Ishikawa (cell line): ENCODE measurements around the gene KLHL14.

Source experiments
- CEBPB ChIP-seq: IDR thresholded peaks from 2 replicates; pipeline ENCODE4 v1.6.1; 2012
- CREB1 ChIP-seq: IDR thresholded peaks from 2 replicates; pipeline ENCODE4 v1.6.1; 2012; ENCODE audit warnings: low read depth
- EGR1 ChIP-seq: IDR thresholded peaks from 2 replicates; pipeline ENCODE4 v1.6.1; 2012
- EP300 ChIP-seq: IDR thresholded peaks from 2 replicates; pipeline ENCODE4 v1.6.1; 2012; ENCODE audit warnings: borderline replicate concordance
- FOXM1 ChIP-seq: IDR thresholded peaks from 2 replicates; pipeline ENCODE4 v1.6.1; 2012; ENCODE audit warnings: low read depth, borderline replicate concordance
- NFIC ChIP-seq: IDR thresholded peaks from 2 replicates; pipeline ENCODE4 v1.6.1; 2012
- RAD21 ChIP-seq: IDR thresholded peaks from 2 replicates; pipeline ENCODE4 v1.6.1; 2012; ENCODE audit warnings: low read depth
- TAF1 ChIP-seq: IDR thresholded peaks from 2 replicates; pipeline ENCODE4 v1.6.1; 2012; ENCODE audit warnings: low read depth, mild to moderate bottlenecking
- TCF12 ChIP-seq: IDR thresholded peaks from 2 replicates; pipeline ENCODE4 v1.6.1; 2012; ENCODE audit warnings: low read depth
- TEAD4 ChIP-seq: IDR thresholded peaks from 2 replicates; pipeline ENCODE4 v1.6.1; 2012
- YY1 ChIP-seq: IDR thresholded peaks from 2 replicates; pipeline ENCODE4 v1.6.1; 2012; ENCODE audit warnings: low read depth
- ZBTB7A ChIP-seq: IDR thresholded peaks from 2 replicates; pipeline ENCODE4 v1.6.1; 2012; ENCODE audit warnings: low read depth
- TF ChIP-seq, protein P1 (sequence below): IDR thresholded peaks from 2 replicates; pipeline ENCODE4 v1.6.1; 2012
- TF ChIP-seq, protein P2 (sequence below): IDR thresholded peaks from 2 replicates; pipeline ENCODE4 v1.6.1; 2012
- TF ChIP-seq, protein P3 (sequence below): IDR thresholded peaks from 2 replicates; pipeline ENCODE4 v1.6.1; 2012; ENCODE audit warnings: low read depth, mild to moderate bottlenecking

Gene KLHL14

DNA sequence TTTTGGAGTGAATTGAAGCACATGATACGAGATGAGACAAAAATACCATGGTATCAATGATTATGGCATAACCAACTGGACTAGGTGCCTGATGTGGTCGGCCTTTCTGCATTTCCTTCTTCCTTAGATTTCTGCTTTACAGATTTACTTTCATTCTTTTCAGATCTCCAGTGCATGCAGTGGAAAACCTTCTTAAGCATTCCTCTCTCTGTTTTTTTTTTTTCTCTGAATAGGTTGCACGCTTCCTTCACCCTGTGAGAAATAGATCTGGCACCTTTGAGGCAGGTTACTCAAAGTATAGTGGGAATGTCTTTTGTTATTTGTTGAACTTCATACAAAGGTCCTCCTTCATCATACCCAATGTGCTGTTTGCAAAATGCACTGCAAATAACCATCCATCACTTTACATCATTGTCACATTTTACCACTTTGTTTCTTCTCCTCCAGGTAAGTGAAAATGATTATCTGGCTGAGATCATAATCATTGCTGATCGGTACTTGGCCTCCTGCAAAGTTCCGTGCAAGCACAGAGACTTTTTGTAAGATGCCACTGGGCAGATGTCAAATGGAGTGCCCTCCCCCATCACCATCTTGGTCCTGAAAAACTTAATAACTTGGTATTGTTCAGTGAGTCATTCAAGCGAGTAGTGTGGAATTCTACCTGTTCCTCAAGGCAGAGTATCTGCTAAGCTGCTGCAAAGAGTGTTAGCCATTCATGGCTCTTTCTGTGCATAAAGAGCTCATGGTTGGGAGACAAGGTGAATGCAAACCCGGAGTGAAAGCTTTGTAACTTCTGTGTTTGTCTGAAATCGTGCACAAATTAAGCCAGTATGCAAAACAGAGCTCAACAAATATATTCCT, 30.0 kb upstream of the KLHL14 start:
- TF ChIP-seq TAF1 (no peak), YY1 (peak; percentile 67), TEAD4 (peak; percentile 87), EP300 (peak; percentile 96), ZBTB7A (no peak), NFIC (peak; percentile 81), RAD21 (peak; percentile 30; the same call in 1 of the 2 replicates), FOXM1 (peak; percentile 95), CREB1 (no peak), EGR1 (no peak), TCF12 (peak; percentile 94), CEBPB (peak; percentile 28; the same call in 1 of the 2 replicates)
- TF ChIP-seq, protein P1, sequence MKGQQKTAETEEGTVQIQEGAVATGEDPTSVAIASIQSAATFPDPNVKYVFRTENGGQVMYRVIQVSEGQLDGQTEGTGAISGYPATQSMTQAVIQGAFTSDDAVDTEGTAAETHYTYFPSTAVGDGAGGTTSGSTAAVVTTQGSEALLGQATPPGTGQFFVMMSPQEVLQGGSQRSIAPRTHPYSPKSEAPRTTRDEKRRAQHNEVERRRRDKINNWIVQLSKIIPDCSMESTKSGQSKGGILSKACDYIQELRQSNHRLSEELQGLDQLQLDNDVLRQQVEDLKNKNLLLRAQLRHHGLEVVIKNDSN: no peak
- TF ChIP-seq, protein P2, sequence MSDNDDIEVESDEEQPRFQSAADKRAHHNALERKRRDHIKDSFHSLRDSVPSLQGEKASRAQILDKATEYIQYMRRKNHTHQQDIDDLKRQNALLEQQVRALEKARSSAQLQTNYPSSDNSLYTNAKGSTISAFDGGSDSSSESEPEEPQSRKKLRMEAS: peak; percentile 53
- TF ChIP-seq, protein P3, sequence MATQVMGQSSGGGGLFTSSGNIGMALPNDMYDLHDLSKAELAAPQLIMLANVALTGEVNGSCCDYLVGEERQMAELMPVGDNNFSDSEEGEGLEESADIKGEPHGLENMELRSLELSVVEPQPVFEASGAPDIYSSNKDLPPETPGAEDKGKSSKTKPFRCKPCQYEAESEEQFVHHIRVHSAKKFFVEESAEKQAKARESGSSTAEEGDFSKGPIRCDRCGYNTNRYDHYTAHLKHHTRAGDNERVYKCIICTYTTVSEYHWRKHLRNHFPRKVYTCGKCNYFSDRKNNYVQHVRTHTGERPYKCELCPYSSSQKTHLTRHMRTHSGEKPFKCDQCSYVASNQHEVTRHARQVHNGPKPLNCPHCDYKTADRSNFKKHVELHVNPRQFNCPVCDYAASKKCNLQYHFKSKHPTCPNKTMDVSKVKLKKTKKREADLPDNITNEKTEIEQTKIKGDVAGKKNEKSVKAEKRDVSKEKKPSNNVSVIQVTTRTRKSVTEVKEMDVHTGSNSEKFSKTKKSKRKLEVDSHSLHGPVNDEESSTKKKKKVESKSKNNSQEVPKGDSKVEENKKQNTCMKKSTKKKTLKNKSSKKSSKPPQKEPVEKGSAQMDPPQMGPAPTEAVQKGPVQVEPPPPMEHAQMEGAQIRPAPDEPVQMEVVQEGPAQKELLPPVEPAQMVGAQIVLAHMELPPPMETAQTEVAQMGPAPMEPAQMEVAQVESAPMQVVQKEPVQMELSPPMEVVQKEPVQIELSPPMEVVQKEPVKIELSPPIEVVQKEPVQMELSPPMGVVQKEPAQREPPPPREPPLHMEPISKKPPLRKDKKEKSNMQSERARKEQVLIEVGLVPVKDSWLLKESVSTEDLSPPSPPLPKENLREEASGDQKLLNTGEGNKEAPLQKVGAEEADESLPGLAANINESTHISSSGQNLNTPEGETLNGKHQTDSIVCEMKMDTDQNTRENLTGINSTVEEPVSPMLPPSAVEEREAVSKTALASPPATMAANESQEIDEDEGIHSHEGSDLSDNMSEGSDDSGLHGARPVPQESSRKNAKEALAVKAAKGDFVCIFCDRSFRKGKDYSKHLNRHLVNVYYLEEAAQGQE: no peak

DNA sequence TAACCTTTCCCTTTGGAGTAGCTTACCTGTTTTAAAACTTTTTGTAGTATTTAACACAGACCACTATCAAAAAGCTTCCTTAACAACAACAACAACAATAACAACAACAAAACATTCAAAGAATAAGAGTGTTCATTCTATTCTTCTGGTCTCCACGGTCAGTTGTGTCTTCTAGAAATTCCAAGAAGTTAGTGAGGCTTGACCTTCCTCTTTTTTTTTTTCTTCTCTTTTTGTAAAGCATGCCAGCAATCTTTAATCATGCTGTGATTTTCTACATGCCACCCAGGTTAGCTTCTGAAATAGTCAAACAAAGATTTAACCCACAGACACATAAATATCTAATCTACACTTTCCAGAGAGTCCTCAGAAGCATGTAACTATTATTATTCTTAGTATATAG, 28.4 kb upstream of the KLHL14 start:
- TF ChIP-seq RAD21 (peak; percentile 19), FOXM1 (peak; percentile 92), CEBPB (peak; percentile 41; the same call in 1 of the 2 replicates), ZBTB7A (no peak), TAF1 (no peak), EGR1 (no peak), TEAD4 (peak; percentile 95), TCF12 (peak; percentile 87), EP300 (peak; percentile 93), CREB1 (no peak), YY1 (no peak), NFIC (peak; percentile 92)
- TF ChIP-seq, protein P1: no peak
- TF ChIP-seq, protein P3: no peak
- TF ChIP-seq, protein P2: peak; percentile 51; the same call in 1 of the 2 replicates

DNA sequence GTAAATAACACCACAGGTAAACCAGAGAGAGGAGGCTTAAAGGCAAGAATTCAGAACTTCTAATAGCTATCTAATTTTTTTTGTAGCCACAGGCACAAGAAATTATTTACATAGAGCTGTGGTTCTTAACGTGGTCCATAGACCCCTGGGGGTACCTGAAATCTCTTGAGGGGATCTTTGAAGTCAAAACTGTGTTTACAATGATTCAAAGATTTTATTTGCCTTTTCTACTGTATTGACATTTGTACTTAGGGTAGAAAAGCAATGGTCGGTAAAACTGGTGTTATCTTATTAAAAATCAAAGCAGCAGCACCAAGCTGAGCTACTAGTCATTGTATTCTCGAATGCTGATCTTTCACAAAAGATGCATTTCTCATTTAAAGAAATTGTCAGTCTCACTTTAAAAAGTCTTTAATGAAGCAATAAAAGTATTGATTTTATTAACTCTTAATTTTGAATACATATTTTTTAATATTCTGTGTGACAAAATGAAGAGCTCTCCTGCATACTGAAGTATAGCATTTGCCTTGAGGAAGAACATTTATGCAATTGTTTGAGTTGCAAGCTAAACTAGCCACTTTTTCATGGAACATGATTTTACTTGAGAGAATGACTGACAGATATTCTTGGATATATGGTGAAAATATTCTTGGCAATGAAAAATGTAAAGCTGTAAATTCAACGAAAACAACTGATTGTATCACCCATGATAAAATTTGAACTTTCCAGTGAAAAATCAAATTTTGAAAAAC, 25.6 kb upstream of the KLHL14 start:
- no peak for TF ChIP-seq EP300
- TF ChIP-seq TAF1: no peak
- TF ChIP-seq NFIC: no peak
- no peak for TF ChIP-seq TCF12
- TF ChIP-seq TEAD4: no peak
- TF ChIP-seq CEBPB: no peak
- TF ChIP-seq CREB1: no peak
- no peak for TF ChIP-seq FOXM1

DNA sequence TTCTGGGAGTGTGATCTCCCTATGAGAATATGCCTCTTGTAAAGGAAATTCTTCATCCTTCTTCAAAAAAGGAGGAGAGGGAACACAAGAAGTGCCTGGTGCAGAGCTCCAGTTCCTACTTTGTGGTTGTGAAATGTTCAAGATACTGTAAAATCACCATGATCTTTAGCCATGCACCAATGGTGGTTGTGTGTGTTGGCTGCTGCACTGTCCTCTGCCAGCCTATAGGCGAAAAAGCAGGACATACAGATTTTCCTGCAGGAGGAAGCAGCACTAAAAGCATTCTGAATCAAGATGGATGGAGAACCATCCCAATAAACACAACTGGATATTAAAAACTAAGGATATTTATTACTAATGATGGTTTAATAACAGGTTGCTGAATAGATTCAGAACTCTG, 6.2 kb upstream of the KLHL14 start:
- TF ChIP-seq EP300 (no peak), CEBPB (no peak), TEAD4 (no peak), YY1 (no peak), FOXM1 (no peak)
- TF ChIP-seq, protein P2: no peak

DNA sequence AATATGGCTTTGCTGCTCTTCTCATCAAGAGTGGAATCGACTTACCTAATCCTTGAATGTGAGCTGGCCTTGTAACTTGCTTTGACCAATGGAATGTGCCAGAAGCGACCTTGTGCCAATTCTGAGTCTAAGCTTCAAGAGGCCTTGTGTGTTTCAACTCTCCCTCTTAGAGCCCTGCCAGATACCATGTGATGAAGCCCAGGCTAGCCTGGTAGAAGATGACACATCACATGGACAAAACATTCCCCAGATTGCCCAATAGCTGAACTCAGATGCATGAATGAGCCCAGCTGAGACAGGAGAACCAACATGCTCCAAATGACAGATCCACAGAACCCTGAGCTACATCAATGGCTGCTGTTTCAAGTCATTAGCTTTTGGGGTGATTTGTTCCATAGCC, 4.2 kb upstream of the KLHL14 start:
- TF ChIP-seq, protein P3: no peak
- TF ChIP-seq CEBPB: peak; percentile 52
- TF ChIP-seq, protein P1: peak; percentile 15; the same call in 1 of the 2 replicates
